ENCODE measurements around the gene RHNO1.

Gene RHNO1

DNA sequence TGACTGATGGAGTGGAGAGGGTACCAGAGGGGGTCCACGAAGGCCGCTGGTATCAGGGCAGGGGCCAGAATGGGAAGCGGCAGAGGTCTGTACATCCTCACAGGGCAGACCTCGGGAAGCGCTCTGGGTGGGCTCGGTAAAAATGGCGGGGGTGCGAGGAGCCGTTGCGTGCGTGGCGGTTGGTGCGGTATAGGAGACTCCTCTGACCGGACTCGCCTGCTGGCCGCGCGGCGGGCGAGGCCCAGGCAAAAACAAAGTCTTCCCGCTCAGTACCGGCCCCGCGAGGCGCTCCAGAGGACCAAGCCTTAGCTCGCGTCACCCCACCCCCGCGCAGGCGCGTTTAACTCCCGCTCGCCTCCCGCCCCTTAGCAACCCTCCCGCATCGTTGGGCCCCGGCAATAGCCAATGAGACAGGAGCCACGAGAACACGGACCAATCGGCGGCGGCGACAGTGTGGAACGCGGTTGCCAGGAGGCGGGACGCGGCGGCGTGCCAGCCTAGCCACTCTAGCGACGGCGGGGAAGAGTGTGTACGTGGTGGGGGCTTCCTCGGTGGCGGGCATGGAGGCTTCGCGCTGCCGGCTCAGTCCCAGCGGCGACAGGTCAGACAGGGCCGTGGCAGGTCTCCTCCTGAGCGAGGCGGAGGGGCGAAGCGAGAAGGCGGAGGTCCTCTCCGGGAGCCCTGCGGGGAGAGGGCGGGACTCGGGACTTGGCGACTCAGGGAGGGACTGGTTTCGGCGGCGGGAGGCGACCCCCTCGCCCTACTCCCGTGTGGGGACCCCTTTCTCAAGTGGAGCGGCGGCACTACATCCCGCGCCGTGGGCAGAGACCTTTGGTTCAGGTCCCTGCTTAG, 13.6 kb downstream of the RHNO1 start, which contains the start of gene TULP3 (continued):
- TF ChIP-seq, protein P1, sequence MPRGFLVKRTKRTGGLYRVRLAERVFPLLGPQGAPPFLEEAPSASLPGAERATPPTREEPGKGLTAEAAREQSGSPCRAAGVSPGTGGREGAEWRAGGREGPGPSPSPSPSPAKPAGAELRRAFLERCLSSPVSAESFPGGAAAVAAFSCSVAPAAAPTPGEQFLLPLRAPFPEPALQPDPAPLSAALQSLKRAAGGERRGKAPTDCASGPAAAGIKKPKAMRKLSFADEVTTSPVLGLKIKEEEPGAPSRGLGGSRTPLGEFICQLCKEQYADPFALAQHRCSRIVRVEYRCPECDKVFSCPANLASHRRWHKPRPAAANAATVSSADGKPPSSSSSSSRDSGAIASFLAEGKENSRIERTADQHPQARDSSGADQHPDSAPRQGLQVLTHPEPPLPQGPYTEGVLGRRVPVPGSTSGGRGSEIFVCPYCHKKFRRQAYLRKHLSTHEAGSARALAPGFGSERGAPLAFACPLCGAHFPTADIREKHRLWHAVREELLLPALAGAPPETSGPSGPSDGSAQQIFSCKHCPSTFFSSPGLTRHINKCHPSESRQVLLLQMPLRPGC (tag by site-specific recombination; IDR thresholded peaks at IDR 0.05), result peak; percentile 57
- peak; percentile 82; the same call in 1 of the 2 replicates for TF ChIP-seq ZSCAN30 (tag by site-specific recombination; IDR thresholded peaks at IDR 0.05)
- peak; percentile 40 for TF ChIP-seq KLF8 (tag by site-specific recombination; IDR thresholded peaks at IDR 0.05)
- TF ChIP-seq ZNF311 (tag by site-specific recombination; IDR thresholded peaks at IDR 0.05; ENCODE audit: borderline replicate concordance), result no peak
- TF ChIP-seq ZNF843 (tag by site-specific recombination; IDR thresholded peaks at IDR 0.05), result no peak; the same call in 1 of the 2 replicates
- peak; percentile 35 for TF ChIP-seq ZXDB (tag by site-specific recombination; IDR thresholded peaks at IDR 0.05)
- TF ChIP-seq MEIS1 (CRISPR knock-in tag; IDR thresholded peaks at IDR 0.05; ENCODE audit: borderline replicate concordance), result no peak
- TF ChIP-seq YY2 (tag by site-specific recombination; IDR thresholded peaks at IDR 0.05), result peak; percentile 57; the same call in 1 of the 2 replicates
- TF ChIP-seq ZNF658 (tag by site-specific recombination; IDR thresholded peaks at IDR 0.05), result no peak
- no peak for TF ChIP-seq ZNF48 (tag by site-specific recombination; IDR thresholded peaks at IDR 0.05)
- TF ChIP-seq ZNF548 (tag by site-specific recombination; IDR thresholded peaks at IDR 0.05), result no peak
- TF ChIP-seq BCL6B (tag by site-specific recombination; IDR thresholded peaks at IDR 0.05), result no peak

GRCh38 chr12:2891240-2892053, 14.4 kb downstream of the RHNO1 start:
- peak overlapping the region; percentile 93 for H3K4me3 ChIP-seq (ENCODE audit: low read depth, low read length)
- POLR2A ChIA-PET, result interaction anchor here (0.5 to 1.8 kb wide), 8 partner anchors 9 to 1382 kb away, joined by 3 to 27 read pairs (median 4); partner anchors contain the start of genes CCND2, FOXM1 and RHNO1
- H3K9me3 ChIP-seq (ENCODE audit: control insufficient read depth, insufficient read depth, low read depth, low read length), result no peaks in the 10 kb centered on the region
- CTCF ChIA-PET, result interaction anchor here (1.4 to 1.6 kb wide), 2 partner anchors 53 to 143 kb away, joined by 4 read pairs; no protein-coding TSS in a partner anchor
- H3K4me1 ChIP-seq (ENCODE audit: control insufficient read depth, insufficient read depth, low read length), result peaks cover 6% of the 10 kb centered on the region
- peak overlapping the region; percentile 69; the same call in 1 of the 2 replicates for H3K27ac ChIP-seq (ENCODE audit: extremely low read depth, low read depth, low read length)
- peaks cover 9 to 28% of the 10 kb centered on the region in 2 experiments for H3K36me3 ChIP-seq (ENCODE audit: control insufficient read depth in 2 of 2, insufficient read depth in 1 of 2, low read length in 2 of 2)
- peak; percentile 45 for TF ChIP-seq KLF9 (tag by site-specific recombination; IDR thresholded peaks at IDR 0.05; ENCODE audit: low read depth)
- TF ChIP-seq, protein P2, sequence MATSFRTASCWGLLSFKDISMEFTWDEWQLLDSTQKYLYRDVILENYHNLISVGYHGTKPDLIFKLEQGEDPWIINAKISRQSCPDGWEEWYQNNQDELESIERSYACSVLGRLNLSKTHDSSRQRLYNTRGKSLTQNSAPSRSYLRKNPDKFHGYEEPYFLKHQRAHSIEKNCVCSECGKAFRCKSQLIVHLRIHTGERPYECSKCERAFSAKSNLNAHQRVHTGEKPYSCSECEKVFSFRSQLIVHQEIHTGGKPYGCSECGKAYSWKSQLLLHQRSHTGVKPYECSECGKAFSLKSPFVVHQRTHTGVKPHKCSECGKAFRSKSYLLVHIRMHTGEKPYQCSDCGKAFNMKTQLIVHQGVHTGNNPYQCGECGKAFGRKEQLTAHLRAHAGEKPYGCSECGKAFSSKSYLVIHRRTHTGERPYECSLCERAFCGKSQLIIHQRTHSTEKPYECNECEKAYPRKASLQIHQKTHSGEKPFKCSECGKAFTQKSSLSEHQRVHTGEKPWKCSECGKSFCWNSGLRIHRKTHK (tag by site-specific recombination; IDR thresholded peaks at IDR 0.05), result no peak
- no peak for TF ChIP-seq ZNF394 (tag by site-specific recombination; IDR thresholded peaks at IDR 0.05; ENCODE audit: borderline replicate concordance)
- no peak for TF ChIP-seq CTCF (tag by site-specific recombination; IDR thresholded peaks at IDR 0.05)
- no peak for TF ChIP-seq OVOL3 (tag by site-specific recombination; IDR thresholded peaks at IDR 0.05)
- no peak for TF ChIP-seq KLF1 (tag by site-specific recombination; IDR thresholded peaks at IDR 0.05)
- TF ChIP-seq ZNF146 (tag by site-specific recombination; IDR thresholded peaks at IDR 0.05), result no peak
- no peak for TF ChIP-seq ZNF148 (tag by site-specific recombination; IDR thresholded peaks at IDR 0.05; ENCODE audit: borderline replicate concordance)
- no peak for TF ChIP-seq ZNF701 (tag by site-specific recombination; IDR thresholded peaks at IDR 0.05)
- no peak for TF ChIP-seq ZNF521 (tag by site-specific recombination; IDR thresholded peaks at IDR 0.05)
- TF ChIP-seq ZNF335 (tag by site-specific recombination; conservative IDR thresholded peaks at IDR 0.05), result peak; percentile 14; the same call in 1 of the 2 replicates
- no peak for TF ChIP-seq SP2 (tag by site-specific recombination; IDR thresholded peaks at IDR 0.05)

Data from HEK293 (cell line).